ENCODE measurements around the gene STIM2. TPM values are rescaled to one million over a fixed set of nuclear protein-coding genes. Genes with fewer than 3 reads are reported as not detected.

The STIM2 gene
- 10.2 to 14.7 TPM (median 13.3 TPM) in 5 replicates for total RNA-seq (2022; extraction: Qiagen RNA extraction; ENCODE audit: low read depth)

DNA sequence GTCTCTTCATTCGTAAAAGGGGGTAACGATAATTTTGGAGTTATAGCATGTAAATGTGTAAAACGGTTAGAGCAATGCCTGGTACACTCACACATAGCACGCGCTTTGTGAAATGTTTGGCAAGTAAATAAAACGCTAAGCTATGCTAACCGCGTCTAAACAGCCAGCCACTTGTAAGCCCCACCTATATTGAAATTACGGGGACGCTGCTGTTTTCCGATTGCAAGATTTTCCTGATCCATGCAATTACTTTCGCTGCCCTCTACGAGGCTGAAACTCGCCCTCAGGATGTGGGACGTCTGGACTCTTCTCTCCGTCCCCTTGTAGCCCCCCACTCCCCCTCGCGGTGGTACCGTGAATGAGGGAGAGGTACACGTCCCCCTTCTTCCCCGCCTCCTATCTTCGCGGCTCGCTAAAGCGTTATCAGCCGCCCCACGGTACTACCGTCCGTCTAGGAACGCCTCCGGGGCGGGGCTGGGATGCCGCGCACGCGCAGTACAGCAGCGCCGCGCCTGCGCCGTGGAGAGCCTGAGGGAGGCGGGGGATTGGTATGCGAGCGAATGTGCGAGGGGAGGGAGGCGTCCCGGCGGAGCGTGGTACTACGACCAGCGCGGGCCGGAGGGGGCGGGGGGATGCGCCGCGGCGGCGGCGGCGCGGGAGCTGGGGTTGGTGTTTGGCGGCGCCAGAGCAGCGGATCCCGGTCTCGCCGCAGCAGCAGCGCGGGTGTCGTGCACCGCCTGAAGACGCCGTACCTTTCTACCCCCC, at the start of gene STIM2:
Gene STIM2, plus strand, starts transcription at position 685 of the 765 bp plus-strand sequence.

All from A549 treated with ZK216348 at 1 μM for 4 hours (cell line).